Endothelial cell of hepatic sinusoid (primary cell): ENCODE data around the gene UGT1A8.
"Not testable (repeated sequence)": the region's sequence is repeated elsewhere in the genome, so short reads cannot be mapped to it uniquely, and the experiment has no call there.

Experiments
- in situ Hi-C: cut with HindIII; loops from 2 replicates; pipeline ENCODE4 v1.10.0; 2017; ENCODE audit warnings: low sequenced_read_pairs

Gene UGT1A8

DNA sequence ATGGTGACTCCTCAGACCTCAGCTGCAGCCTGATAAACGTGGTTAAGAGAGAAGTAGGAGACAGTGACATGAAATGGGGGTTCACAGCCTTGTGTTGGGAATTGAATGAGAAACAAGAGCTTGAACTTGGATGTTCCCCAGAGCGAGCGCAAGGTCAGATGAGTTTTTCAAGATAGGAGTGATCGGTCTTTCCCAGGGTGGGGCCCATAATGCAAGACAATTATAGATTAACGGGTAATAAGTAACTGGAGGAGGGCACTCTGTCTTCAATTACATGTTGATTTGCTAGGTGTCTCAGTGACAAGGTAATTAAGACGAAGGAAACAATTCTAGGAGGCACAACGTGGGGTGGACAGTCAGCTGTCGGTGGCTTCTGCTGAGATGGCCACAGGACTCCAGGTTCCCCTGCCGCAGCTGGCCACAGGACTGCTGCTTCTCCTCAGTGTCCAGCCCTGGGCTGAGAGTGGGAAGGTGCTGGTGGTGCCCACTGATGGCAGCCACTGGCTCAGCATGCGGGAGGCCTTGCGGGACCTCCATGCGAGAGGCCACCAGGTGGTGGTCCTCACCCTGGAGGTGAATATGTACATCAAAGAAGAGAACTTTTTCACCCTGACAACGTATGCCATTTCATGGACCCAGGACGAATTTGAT is 95.3 kb downstream of the UGT1A8 start, which contains the start of gene UGT1A5:
Gene UGT1A5, plus strand, starts transcription at position 297 of the 651 bp plus-strand sequence. Its CDS starts 85 bp downstream, at position 382.
- in situ Hi-C loops, result no loop called here

DNA sequence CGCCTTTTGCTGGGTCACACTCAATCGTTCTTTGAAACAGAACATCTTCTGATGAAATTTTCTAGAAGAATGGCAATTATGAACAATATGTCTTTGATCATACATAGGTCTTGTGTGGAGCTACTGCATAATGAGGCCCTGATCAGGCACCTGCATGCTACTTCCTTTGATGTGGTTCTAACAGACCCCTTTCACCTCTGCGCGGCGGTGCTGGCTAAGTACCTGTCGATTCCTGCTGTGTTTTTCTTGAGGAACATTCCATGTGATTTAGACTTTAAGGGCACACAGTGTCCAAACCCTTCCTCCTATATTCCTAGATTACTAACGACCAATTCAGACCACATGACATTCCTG is 95.8 kb downstream of the UGT1A8 start:
- in situ Hi-C loops, result no loop called here

DNA sequence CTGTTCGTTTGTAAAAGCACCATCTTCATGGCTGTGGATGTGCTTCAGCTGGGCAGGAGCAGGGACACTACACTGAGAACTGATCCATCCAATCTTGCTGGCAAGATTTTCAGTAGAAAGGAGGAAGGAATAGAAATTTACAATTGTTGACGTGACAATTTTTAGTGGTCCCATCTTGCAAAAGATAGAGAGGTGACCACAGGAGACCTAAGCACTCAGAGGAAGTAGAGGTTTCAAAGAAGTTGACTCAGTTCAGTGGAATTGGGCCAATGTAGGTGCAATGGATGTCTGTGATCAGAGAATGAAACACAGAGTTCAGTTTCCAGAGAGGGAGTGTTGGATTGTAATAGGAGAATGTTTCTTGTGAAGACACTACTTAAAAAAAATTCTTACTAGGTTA is 96.7 kb downstream of the UGT1A8 start:
- in situ Hi-C loops, result no loop called here

DNA sequence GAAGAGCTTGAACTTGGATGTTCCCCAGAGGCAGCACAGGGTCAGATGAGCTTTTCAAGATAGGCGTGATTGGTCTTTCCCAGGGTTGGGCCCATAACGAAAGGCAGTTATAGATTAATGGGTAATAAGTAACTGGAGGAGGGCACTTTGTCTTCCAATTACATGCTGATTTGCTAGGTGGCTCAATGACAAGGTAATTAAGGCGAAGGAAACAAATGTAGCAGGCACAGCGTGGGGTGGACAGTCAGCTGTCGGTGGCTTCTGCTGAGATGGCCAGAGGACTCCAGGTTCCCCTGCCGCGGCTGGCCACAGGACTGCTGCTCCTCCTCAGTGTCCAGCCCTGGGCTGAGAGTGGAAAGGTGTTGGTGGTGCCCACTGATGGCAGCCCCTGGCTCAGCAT is 101.1 kb downstream of the UGT1A8 start, which contains the start of gene UGT1A4:
Gene UGT1A4, plus strand, starts transcription at position 185 of the 400 bp plus-strand sequence. Its CDS starts 85 bp downstream, at position 270.
- in situ Hi-C loops, result no loop called here

DNA sequence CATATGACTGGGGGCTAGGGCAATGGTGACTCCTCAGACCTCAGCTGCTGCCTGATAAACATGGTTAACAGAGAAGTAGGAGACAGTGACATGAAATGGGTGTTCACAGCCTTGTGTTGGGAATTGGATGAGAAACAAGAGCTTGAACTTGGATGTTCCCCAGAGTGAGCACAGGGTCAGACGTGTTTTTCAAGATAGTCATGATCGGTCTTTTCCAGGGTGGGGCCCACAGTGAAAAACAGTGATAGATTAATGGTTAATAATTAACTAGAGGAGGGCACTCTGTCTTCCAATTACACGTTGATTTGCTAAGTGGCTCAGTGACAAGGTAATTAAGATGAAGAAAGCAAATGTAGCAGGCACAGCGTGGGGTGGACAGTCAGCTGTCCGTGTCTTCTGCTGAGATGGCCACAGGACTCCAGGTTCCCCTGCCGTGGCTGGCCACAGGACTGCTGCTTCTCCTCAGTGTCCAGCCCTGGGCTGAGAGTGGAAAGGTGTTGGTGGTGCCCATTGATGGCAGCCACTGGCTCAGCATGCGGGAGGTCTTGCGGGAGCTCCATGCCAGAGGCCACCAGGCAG is 111.4 kb downstream of the UGT1A8 start, which contains the start of gene UGT1A3:
Gene UGT1A3, plus strand, starts transcription at position 320 of the 579 bp plus-strand sequence. Its CDS starts 85 bp downstream, at position 405.
- in situ Hi-C loops, result no loop called here

DNA sequence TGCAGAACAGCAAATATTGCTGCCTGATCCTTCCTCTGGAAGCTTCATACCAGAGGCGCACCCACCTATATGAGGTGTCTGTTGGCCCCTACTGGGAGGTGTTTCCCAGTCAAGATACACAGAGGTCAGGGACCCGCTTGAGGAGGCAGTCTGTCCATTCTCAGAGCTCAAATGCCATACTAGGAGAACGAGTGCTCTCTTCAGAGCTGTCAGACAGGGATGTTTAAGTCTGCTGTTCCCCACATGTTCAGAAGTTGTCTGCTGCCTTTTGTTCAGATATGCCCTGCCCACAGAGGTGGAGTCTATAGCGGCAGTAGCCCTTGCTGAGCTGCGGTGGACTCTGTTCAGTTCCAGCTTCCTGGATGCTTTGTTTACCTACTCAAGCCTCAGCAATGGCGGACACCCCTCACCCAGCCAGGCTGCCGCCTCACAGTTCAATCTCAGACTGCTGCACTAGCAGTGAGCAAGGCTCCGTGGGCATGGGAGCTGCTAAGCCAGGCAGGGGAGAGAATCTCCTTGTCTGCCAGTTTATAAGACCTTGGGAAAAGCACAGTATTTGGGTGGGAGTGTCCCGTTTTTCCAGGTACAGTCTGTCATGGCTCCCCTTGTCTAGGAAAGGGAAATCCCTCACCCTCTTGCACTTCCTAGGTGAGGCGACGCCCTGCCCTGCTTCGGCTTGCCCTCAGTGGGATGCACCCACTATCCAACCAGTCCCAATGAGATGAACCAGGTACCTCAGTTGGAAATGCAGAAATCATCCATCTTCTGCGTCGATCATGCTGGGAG is 119.6 kb downstream of the UGT1A8 start:
- in situ Hi-C loops, result not testable (repeated sequence)

DNA sequence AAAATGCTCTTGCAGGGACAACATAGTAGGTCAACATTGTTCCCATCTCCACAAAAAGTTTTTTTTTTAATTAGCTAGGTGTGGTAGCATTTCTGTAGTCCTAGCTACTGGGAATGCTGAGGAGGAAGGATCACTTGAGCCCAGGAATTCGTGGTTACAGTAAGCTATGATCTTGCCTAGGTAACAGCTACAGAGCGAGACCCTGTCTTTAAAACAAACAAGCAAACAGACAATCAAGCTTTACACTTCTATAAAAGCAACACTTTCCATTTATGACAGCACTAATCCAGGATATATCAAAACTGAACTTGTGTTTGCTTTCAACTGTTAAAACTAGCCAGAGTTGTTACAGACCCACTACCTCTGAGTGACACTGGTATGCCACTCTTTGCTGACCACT is 123.4 kb downstream of the UGT1A8 start:
- in situ Hi-C loops, result no loop called here

DNA sequence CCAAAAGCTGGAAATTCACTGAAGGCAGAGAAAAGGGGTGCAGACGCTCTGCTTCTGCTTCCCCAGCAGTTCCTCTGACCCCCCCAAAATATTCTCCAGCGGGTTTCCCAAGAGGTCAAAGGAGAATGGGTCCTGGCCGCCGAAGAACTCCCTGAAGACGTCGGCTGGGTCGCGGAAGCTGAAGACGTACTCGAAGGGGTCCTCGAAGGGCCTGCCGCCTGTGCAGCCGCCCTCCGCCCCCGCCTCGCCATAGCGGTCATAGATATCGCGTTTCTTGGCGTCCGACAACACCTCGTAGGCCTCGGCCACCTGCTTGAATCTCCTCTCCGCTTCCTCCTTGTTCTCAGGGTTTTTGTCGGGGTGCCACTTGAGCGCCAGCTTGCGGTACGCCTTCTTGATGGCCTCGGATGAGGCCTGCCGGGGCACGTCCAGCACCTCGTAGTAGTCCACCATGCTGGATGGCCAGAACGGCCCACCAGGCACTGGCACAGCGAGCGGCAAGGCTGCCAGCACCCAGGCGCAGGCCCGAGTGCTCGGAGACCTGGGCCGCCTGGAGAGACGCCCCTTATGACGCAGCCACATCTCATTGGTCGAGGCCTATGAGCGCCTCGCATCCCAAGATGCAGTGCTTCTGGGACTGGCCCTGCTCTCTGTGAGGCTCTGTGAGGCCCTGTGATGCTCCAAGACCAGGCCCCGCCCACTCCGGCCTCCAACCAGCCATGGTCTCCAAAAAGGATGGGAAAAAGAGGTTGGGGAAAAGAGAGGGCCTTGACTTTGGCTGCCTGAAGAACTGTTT is 126.2 kb downstream of the UGT1A8 start:
- in situ Hi-C loops, result no loop called here

DNA sequence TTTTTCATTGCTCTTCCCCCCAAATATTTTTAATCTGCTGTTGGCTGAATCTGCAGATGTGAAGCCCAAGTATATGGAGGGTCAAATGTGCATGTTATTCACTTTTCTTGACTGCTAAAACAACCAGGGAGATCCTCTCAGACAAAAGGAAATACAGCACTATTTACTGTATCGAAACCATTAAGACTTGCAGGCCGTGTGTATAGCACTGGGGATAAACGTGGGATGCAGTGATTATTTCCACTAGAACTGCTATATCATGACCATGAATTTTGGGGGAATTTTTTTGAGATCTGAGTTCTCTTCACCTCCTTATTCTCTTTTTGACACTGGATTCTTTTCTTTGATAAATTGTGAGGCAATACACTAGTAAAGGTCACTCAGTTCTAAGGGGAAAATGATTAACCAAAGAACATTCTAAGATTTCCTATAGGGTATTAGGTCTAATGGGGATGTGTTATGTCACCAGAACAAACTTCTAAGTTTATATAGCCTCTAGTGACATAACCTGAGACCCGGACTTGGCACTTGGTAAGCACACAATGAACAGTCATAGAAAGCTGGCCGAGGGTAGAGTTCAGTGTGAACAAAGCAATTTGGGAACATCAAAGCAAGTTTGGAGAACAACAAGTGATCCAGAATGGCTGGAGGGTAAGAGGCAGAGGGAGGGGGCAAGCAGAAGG is 127.8 kb downstream of the UGT1A8 start:
- in situ Hi-C loops, result loop anchor here (5.0 kb wide), 1 partner anchor 62 kb away; no protein-coding TSS in a partner anchor

DNA sequence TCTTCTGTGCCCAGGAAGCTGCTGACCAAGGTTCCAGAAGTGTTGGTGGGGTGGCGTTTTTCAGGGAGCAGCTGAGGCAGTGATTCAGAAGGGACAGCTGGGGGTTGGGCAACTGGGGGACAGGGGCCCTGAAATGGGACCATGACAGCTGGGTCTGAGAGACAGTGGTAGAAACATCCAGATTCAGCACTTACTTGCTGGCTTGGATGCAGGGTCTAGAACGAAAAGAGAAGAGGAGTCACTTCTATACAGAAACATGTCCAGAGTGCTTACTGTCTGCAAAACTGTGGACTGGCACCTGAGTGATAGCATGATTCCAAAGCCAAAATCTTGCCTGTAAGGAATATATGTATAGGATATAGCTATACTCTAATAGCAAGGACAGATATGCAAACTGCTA is 128.4 kb downstream of the UGT1A8 start:
- in situ Hi-C loops, result loop anchor here (5.0 kb wide), 1 partner anchor 61 kb away; no protein-coding TSS in a partner anchor

DNA sequence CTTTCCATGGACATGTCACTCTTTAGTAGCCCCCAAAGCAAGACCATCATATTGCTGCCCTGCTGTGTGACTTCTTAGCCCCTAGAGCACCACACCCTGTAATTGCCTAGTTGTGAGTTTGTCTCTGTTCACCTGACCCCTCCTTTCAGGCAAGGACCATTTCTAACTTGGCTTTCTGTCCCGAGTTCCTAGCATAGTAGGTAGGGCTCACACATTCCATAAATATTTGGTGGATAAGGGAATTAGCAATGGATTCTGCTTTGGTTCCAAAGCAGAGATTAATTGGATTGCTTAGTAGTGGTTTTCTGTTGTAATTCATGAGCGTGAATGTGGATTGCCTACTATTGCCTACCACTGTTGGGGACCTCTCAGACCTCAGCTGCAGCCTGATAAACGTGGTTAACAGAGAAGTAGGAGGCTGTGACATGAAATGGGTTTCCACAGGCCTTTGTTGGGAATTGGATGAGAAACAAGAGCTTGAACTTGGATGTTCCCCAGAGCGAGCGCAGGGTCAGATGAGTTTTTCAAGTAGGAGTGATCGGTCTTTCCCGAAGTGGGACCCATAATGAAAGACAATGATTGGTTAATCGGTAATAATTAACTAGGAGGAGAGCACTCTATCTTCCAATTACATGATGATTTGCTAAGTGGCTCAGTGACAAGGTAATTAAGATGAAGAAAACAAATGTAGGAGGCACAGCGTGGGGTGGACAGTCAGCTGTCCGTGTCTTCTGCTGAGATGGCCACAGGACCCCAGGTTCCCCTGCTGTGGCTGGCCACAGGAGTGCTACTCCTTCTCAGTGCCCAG is 129.2 kb downstream of the UGT1A8 start:
- in situ Hi-C loops, result loop anchor here (5.0 kb wide), 1 partner anchor 61 kb away; no protein-coding TSS in a partner anchor

DNA sequence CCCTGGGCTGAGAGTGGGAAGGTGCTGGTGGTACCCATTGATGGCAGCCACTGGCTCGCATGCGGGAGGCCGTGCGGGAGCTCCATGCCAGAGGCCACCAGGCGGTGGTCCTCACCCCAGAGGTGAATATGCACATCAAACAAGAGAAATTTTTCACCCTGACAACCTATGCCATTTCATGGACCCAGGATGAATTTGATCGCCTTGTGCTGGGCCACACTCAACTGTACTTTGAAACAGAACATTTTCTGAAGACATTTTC is 129.8 kb downstream of the UGT1A8 start:
- in situ Hi-C loops, result loop anchor here (5.0 kb wide), 1 partner anchor 60 kb away; no protein-coding TSS in a partner anchor

DNA sequence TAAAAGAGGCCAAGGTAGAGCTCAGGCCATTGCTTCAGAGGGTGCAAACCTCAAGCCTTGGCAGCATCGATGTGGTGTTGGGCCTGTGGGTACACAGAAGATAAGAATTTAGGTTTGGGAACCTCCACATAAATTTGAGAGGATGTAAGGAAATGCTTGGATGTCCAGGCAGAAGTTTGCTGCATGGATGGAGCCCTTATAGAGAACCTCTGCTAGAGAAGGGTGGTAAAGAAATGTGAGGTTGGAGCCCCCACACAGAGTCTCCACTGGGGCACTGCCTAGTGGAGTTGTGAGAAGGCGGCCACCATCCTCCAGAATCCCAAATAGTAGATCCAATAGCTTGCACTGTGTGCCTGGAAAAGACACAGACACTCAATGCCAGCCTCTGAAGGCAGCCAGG is 133.3 kb downstream of the UGT1A8 start:
- in situ Hi-C loops, result not testable (repeated sequence)

DNA sequence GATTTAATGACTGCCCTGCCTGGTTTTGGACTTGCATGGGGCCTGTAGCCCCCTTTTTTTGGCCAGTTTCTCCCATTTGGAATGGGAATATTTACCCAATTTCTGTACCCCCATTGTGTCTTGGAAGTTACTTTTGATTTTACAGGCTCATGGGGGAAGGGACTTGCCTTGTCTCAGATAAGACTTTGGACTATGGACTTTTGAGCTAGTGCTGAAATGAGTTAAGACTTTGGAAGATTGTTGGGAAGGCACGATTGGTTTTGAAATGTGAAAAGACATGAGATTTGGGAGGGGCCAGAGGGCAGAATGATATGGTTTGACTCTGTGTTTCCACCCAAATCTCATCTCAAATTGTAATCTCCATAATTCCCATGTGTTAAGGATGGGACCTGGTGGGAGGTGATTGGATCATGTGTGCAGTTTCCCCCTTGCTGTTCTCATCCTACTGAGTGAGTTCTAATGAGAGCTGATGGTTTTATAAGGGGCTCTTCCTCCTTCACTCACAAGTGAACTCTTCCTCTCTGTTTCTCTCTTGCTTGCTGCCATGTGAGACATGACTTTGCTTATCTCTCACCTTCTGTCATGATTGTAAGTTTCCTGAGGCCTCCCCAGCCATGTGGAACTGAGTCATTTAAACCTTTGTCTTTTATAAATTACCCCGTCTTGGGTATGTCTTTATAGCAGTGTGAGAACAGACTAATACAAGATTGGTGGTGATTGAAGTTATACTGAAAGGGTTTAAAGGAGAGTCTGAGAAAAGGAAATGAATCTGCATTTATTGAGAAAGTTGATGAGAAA is 134.0 kb downstream of the UGT1A8 start:
- in situ Hi-C loops, result not testable (repeated sequence)

DNA sequence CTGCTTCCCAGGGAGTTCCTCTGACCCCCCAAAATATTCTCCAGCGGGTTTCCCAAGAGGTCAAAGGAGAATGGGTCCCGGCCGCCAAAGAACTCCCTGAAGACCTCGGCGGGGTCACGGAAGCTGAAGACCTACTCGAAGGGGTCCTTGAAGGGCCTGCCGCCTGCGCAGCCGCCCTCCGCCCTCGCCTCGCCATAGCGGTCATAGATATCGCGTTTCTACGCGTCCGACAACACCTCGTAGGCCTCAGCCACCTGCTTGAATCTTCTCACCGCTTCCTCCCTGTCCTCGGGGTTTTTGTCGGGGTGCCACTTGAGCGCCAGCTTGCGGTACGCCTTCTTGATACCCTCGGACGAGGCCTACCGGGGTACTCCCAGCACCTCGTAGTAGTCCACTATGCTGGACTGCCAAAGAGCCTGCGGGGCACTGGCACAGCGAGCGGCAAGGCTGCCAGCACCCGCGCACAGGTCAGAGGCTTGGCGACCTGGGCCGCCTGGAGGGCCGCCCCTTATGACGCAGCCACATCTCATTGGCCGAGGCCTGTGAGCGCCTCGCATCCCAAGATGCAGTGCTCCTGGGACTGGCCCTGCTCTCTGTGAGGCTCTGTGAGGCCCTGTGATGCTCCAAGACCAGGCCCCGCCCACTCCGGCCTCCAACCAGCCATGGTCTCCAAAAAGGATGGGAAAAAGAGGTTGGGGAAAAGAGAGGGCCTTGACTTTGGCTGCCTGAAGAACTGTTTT is 137.6 kb downstream of the UGT1A8 start:
- in situ Hi-C loops, result no loop called here

DNA sequence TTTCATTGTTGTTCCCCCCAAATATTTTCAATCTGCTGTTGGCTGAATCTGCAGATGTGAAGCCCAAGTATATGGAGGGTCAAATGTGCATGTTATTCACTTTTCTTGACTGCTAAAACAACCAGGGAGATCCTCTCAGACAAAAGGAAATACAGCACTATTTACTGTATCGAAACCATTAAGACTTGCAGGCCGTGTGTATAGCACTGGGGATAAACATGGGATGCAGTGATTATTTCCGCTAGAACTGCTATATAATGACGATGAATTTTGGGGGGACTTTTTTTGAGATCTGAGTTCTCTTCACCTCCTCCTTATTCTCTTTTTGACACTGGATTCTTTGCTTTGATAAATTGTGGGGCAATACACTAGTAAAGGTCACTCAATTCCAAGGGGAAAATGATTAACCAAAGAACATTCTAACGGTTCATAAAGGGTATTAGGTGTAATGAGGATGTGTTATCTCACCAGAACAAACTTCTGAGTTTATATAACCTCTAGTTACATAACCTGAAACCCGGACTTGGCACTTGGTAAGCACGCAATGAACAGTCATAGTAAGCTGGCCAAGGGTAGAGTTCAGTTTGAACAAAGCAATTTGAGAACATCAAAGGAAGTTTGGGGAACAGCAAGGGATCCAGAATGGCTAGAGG is 139.1 kb downstream of the UGT1A8 start:
- in situ Hi-C loops, result no loop called here

DNA sequence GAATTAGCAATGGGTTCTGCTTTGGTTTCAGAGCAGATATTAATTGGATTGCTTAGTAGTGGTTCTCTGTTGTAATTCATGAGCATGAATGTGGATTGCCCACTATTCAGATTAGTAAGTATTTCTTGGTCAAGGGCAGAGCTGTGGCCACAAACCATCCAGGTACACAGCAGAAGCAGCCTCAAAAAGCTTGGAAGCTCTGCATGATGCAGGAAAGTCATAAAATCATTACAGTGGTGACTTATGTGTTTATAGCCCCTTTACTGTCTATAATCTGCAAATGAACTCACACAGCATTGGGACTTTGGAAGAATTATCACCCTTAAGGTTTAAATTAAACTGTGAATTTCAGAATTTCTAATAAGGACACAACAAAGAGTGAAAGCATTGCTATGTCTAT is 140.7 kb downstream of the UGT1A8 start:
- in situ Hi-C loops, result no loop called here

DNA sequence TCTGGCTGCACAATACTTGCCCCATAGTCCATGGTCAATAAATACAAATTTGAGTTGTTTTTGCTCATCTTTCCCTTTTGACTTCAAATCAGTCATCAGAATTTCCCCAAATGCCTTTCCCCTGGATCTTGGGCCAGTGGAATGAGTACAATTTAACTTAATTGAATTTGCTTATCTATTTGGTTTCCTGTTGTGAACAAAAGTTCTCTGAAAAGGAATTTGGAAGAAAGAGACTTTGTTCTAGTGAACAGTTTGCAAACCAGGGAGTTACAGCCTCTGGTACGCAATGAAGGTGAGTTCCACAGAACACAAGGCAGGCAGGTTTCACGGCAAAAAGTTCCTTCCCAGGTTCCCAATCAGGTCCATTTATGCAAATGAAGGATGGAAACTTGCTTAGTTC is 141.4 kb downstream of the UGT1A8 start:
- in situ Hi-C loops, result no loop called here
